ENCODE measurements around the gene ACTN1.

ACTN1 gene

GRCh38 chr14:68968721-68969120 lies 10.4 kb downstream of the ACTN1 start:
- no peak for DNase-seq

GRCh38 chr14:68968051-68968450 lies 11.1 kb downstream of the ACTN1 start:
- peak; percentile 86 for DNase-seq

GRCh38 chr14:68967459-68967940 lies 11.6 kb downstream of the ACTN1 start:
- DNase-seq, result no peak

GRCh38 chr14:68966872-68967301 lies 12.2 kb downstream of the ACTN1 start:
- DNase-seq, result no peak

GRCh38 chr14:68965261-68965761 lies 13.8 kb downstream of the ACTN1 start:
- DNase-seq, result no peak

GRCh38 chr14:68964300-68965093 lies 14.6 kb downstream of the ACTN1 start:
- no peak for DNase-seq

GRCh38 chr14:68962681-68963080 lies 16.4 kb downstream of the ACTN1 start:
- no peak for DNase-seq

- DNase-seq, result no peak
These were observed 17.1 kb downstream of the ACTN1 start for GRCh38 chr14:68961781-68962584.

GRCh38 chr14:68961361-68961760 lies 17.7 kb downstream of the ACTN1 start:
- DNase-seq, result no peak

- no peak for DNase-seq
These were observed 19.0 kb downstream of the ACTN1 start for GRCh38 chr14:68960123-68960522.

GRCh38 chr14:68959035-68959434 lies 20.1 kb downstream of the ACTN1 start:
- DNase-seq, result no peak

- no peak for DNase-seq
These were observed 20.5 kb downstream of the ACTN1 start for GRCh38 chr14:68958553-68958952.

- DNase-seq, result no peak
These were observed 21.3 kb downstream of the ACTN1 start for GRCh38 chr14:68957775-68958174.

GRCh38 chr14:68956724-68957123 lies 22.4 kb downstream of the ACTN1 start:
- DNase-seq, result no peak

- DNase-seq, result no peak
These were observed 23.3 kb downstream of the ACTN1 start for GRCh38 chr14:68955851-68956179.

GRCh38 chr14:68955164-68955850 lies 23.8 kb downstream of the ACTN1 start:
- DNase-seq, result no peak

GRCh38 chr14:68953196-68953555 lies 25.9 kb downstream of the ACTN1 start:
- DNase-seq, result no peak

- no peak for DNase-seq
These were observed 26.4 kb downstream of the ACTN1 start for GRCh38 chr14:68952531-68953195.

GRCh38 chr14:68951800-68952530 lies 27.1 kb downstream of the ACTN1 start:
- no peak for DNase-seq

- no peak for DNase-seq
These were observed 27.9 kb downstream of the ACTN1 start for GRCh38 chr14:68951035-68951797.

GRCh38 chr14:68950111-68950510 lies 29.0 kb downstream of the ACTN1 start:
- DNase-seq, result no peak
